ENCODE measurements around the gene RABEPK. TPM values are rescaled to one million over a fixed set of nuclear protein-coding genes. Genes with fewer than 3 reads are reported as not detected.

The RABEPK gene
- polyA plus RNA-seq, 1 donor (not counting 4 experiments of a cell fraction or from before 2014, with no cell fraction given): 33.4 TPM

DNA sequence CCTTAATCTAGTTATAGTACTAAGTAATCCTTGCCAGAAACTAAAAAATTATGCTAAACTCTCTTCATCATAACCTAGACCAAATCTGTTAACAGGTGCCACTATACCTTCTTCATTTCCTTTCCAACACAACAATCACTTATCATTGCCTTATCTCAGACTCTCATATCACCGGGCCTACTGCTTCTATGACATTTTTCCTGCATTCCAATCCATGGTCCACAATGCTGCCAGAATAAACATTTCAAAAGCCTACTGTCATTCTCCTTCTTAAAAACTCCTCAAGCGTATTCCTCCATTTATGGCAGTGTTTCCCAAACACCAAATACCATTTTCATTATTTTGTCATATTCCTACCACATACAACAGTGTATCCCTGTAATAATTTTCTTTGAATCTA is 17.3 kb upstream of the RABEPK start:
- no peak overlapping the region for H3K4me2 ChIP-seq (ENCODE audit: control insufficient read depth, extremely low read depth, insufficient read depth, low read depth, low read length)
- no peak overlapping the region for H3K9ac ChIP-seq (ENCODE audit: control insufficient read depth, extremely low read depth, insufficient read depth, low read length)
- dilution Hi-C loops (cut with MboI; ENCODE audit: extremely low pct_ligation_motif_present, low sequenced_read_pairs): no loop called here
- no peaks in the 10 kb centered on the region for H4K20me1 ChIP-seq (ENCODE audit: control insufficient read depth, extremely low read depth, insufficient read depth, low read length)
- peaks cover 0 to 5% of the 10 kb centered on the region in 2 experiments for H3K36me3 ChIP-seq (ENCODE audit: control insufficient read depth in 2 of 2, extremely low read depth in 1 of 2, insufficient read depth in 2 of 2, low read length in 2 of 2)
- H3K9me3 ChIP-seq (ENCODE audit: control insufficient read depth, low read depth, low read length): no peaks in the 10 kb centered on the region
- H2AFZ ChIP-seq (ENCODE audit: control insufficient read depth, low read length): no peak overlapping the region
- peaks cover 10% of the 10 kb centered on the region for H3K4me1 ChIP-seq (ENCODE audit: control insufficient read depth, extremely low read depth, insufficient read depth, low read length)
- H3K27me3 ChIP-seq (ENCODE audit: control insufficient read depth, extremely low read depth, insufficient read depth, low read length): no peaks in the 10 kb centered on the region
- peaks cover 94% of the 10 kb centered on the region for H3K79me2 ChIP-seq (ENCODE audit: control insufficient read depth, insufficient read depth, low read length)
- H3K4me3 ChIP-seq (ENCODE audit: control insufficient read depth in 2 of 3, extremely low read depth in 1 of 3, insufficient read depth in 2 of 3, low read depth in 1 of 3, low read length in 3 of 3): no peak overlapping the region
- TF ChIP-seq, protein P1, sequence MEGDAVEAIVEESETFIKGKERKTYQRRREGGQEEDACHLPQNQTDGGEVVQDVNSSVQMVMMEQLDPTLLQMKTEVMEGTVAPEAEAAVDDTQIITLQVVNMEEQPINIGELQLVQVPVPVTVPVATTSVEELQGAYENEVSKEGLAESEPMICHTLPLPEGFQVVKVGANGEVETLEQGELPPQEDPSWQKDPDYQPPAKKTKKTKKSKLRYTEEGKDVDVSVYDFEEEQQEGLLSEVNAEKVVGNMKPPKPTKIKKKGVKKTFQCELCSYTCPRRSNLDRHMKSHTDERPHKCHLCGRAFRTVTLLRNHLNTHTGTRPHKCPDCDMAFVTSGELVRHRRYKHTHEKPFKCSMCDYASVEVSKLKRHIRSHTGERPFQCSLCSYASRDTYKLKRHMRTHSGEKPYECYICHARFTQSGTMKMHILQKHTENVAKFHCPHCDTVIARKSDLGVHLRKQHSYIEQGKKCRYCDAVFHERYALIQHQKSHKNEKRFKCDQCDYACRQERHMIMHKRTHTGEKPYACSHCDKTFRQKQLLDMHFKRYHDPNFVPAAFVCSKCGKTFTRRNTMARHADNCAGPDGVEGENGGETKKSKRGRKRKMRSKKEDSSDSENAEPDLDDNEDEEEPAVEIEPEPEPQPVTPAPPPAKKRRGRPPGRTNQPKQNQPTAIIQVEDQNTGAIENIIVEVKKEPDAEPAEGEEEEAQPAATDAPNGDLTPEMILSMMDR (optimal IDR thresholded peaks at IDR 0.05 in 1 of 3, IDR thresholded peaks at IDR 0.05 in 1 of 3, conservative IDR thresholded peaks at IDR 0.05 in 1 of 3; ENCODE audit: extremely low read depth in 1 of 3, insufficient read depth in 2 of 3, low read length in 3 of 3): no peak
- TF ChIP-seq EZH2 (IDR thresholded peaks at IDR 0.05; ENCODE audit: low read length): no peak
- DNase-seq (ENCODE audit: low read depth, low spot score) (no peak), FAIRE-seq (no peak)
- no peaks in the 10 kb centered on the region for H3K9me1 ChIP-seq (ENCODE audit: control insufficient read depth, extremely low read depth, insufficient read depth, low read length)
- H3K27ac ChIP-seq (ENCODE audit: control insufficient read depth, insufficient read depth, low read length): no peak overlapping the region

DNA sequence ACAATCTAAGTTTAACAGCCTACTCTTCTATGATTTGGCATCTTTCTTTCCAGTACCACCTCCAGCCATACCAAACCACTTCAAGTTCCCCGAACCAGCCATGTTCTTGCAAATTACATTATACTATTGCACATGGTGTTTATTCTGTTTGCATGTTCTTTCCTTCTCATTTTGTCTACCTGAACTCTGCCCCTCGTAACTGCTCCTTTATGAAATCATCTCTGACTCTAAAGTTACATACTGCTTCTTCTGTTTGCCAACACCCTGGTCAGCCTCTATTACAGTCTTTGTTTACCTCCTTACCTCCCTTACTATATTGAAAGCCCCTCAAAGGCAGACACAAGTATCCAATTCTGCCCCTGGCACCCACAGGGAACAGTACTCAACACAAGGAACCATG is 16.8 kb upstream of the RABEPK start:
- dilution Hi-C loops (cut with MboI; ENCODE audit: extremely low pct_ligation_motif_present, low sequenced_read_pairs): no loop called here
- DNase-seq (ENCODE audit: low read depth, low spot score) (no peak), FAIRE-seq (no peak)
- H3K9ac ChIP-seq (ENCODE audit: control insufficient read depth, extremely low read depth, insufficient read depth, low read length): no peak overlapping the region
- H3K27ac ChIP-seq (ENCODE audit: control insufficient read depth, insufficient read depth, low read length): no peak overlapping the region
- no peak for TF ChIP-seq EZH2 (IDR thresholded peaks at IDR 0.05; ENCODE audit: low read length)
- TF ChIP-seq, protein P1 (optimal IDR thresholded peaks at IDR 0.05 in 1 of 3, IDR thresholded peaks at IDR 0.05 in 1 of 3, conservative IDR thresholded peaks at IDR 0.05 in 1 of 3; ENCODE audit: extremely low read depth in 1 of 3, insufficient read depth in 2 of 3, low read length in 3 of 3): no peak
- H3K4me1 ChIP-seq (ENCODE audit: control insufficient read depth, extremely low read depth, insufficient read depth, low read length): peaks cover 14% of the 10 kb centered on the region
- no peak overlapping the region for H2AFZ ChIP-seq (ENCODE audit: control insufficient read depth, low read length)
- H3K4me2 ChIP-seq (ENCODE audit: control insufficient read depth, extremely low read depth, insufficient read depth, low read depth, low read length): no peak overlapping the region
- peaks cover 0 to 3% of the 10 kb centered on the region in 2 experiments for H3K36me3 ChIP-seq (ENCODE audit: control insufficient read depth in 2 of 2, extremely low read depth in 1 of 2, insufficient read depth in 2 of 2, low read length in 2 of 2)
- peaks cover 93% of the 10 kb centered on the region for H3K79me2 ChIP-seq (ENCODE audit: control insufficient read depth, insufficient read depth, low read length)
- no peaks in the 10 kb centered on the region for H3K9me3 ChIP-seq (ENCODE audit: control insufficient read depth, low read depth, low read length)
- H4K20me1 ChIP-seq (ENCODE audit: control insufficient read depth, extremely low read depth, insufficient read depth, low read length): no peaks in the 10 kb centered on the region
- no peak overlapping the region for H3K4me3 ChIP-seq (ENCODE audit: control insufficient read depth in 2 of 3, extremely low read depth in 1 of 3, insufficient read depth in 2 of 3, low read depth in 1 of 3, low read length in 3 of 3)
- H3K27me3 ChIP-seq (ENCODE audit: control insufficient read depth, extremely low read depth, insufficient read depth, low read length): no peaks in the 10 kb centered on the region
- no peaks in the 10 kb centered on the region for H3K9me1 ChIP-seq (ENCODE audit: control insufficient read depth, extremely low read depth, insufficient read depth, low read length)
